Activated CD4-positive, CD25-positive, alpha-beta regulatory T cell treated with anti-CD3 and anti-CD28 coated beads, Interleukin-2, amount 50 U/mL, for 72 hours (primary cell): ENCODE measurements around the gene DMPK.

Source experiments
- DNase-seq: peaks from one replicate; pipeline ENCODE4 v3.0.0; 2021

The DMPK gene

GRCh38 chr19:45782162-45782691 is at the start of gene DMPK:
Gene DMPK (minus strand): TSS chr19:45782490. CDS start chr19:45782352, 138 bp downstream.
- no peak for DNase-seq

DNA sequence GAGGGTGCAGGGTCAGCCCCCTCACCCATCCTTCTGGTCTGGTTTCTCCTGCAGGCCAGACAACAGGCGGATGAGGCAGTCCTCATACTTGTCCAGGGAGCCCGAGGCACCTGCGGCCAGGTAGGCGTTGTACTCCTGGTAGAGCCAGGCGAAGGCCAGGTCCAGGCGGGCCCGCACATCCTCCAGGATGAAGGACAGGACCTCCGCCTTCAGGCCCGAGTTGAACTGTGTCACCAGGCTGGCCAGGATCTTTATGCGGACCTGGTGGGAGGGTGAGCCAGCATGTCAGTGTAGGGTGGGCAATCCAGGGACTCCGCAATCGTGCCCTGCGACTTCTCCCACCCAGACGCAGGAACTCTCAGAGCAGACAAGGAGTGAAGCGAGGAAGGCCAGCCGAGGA is 46.7 kb upstream of the DMPK start:
- no peak for DNase-seq

GRCh38 chr19:45828523-45828922 is 46.2 kb upstream of the DMPK start:
- no peak for DNase-seq

- no peak for DNase-seq
These were observed 45.3 kb upstream of the DMPK start for GRCh38 chr19:45827459-45828093.

DNA sequence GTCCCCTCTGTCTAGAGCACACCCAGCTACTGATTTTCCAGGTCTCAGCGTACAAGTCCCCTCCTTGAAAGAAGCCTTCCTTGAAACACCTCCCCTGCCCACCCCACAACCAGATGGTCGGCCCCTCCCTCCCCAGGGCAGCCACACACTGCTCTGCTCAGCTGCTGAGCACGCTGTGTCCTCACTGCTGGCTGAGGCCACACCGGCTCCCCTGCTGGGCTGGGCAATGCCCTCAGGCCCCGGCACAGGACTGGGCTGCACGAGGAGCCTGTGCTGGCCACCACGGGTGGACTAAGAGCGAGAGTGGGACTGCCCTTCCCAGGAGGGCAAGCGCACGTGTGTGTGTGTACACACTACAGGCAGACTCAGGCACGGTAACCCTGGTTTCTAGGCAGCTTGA is 44.6 kb upstream of the DMPK start:
- no peak for DNase-seq

- no peak for DNase-seq
These were observed 43.9 kb upstream of the DMPK start for GRCh38 chr19:45825917-45826893.

GRCh38 chr19:45825263-45825605 is 42.9 kb upstream of the DMPK start:
- DNase-seq: no peak

DNA sequence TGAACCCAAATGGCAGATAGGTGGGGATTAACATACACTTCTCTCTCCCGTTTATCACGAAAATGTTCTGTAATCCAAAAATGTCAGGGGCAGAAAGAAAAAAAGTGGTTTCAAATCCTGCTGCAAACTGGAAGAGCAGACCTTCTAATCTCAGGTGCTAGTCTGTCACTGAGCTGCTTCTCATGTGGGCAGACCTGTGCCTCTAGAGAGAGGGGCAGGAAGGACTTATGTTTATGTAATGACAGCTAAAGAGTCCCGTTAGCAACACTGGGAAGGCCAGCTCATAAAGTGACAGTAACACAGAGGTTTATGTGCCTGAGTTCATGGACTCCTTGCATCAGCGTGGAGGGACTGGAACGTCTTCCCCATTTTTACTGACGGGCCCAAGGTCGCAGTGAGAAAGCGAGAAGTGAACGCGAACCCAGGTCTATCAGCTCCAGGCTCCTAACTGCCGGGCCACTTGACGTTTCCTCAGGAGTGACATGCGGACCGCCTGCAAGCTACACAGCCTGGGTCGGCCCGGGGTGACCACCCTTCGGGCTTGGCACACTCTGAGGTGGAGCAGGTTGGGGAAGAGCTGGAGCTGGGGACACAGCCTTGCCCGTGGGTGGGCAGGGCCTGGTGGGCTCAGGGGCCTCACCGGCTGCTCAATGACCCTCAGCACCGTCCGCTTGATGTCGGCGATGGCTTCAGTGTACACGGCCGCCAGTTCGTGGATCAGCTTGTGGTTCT is 42.4 kb upstream of the DMPK start:
- no peak for DNase-seq

GRCh38 chr19:45824041-45824471 is 41.8 kb upstream of the DMPK start:
- no peak for DNase-seq

- no peak for DNase-seq
These were observed 40.9 kb upstream of the DMPK start for GRCh38 chr19:45823182-45823581.

DNA sequence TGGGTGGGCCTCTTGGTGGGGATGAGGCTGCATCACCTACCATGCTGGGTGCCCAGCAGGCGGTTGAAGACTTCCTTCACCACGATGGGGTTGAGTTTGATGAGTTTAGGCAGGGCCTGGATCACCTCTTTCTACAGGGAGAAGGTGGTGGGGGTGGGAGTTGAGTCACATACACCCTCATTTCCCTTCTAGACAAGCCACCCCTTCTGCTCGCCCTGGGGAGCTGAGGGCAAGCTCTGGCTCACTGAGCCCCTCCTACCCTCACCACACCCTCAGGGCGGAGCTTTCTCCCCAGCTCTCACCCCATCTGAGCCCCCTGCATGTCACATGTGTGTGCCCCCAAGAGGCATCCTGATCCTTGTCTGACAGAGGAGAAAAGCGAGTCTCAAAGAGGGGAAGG is 40.4 kb upstream of the DMPK start:
- DNase-seq: no peak

GRCh38 chr19:45821570-45821969 is 39.3 kb upstream of the DMPK start:
- DNase-seq: no peak

- no peak for DNase-seq
These were observed 38.8 kb upstream of the DMPK start for GRCh38 chr19:45821103-45821521.

- DNase-seq: no peak
These were observed 38.3 kb upstream of the DMPK start for GRCh38 chr19:45820413-45821102.

DNA sequence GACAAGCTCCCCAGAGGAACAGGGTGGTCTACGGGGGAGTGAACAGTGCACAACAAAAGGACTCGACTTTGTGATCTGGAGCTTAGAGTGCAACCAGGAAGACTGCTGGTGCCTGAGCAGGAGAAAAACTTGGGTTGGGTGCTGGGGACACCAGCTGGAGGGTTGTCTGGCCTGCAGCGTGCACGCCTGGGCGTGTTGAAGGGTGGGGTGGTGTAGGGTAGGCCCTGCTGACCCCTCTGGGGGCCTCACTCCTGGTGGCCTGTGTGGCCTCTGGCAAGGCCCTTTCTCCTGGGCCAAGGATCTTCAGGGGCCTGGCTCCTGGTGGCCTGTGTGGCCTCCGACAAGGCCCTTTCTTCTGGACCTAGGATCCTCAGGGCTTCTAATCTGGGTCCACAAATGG is 37.5 kb upstream of the DMPK start:
- no peak for DNase-seq

DNA sequence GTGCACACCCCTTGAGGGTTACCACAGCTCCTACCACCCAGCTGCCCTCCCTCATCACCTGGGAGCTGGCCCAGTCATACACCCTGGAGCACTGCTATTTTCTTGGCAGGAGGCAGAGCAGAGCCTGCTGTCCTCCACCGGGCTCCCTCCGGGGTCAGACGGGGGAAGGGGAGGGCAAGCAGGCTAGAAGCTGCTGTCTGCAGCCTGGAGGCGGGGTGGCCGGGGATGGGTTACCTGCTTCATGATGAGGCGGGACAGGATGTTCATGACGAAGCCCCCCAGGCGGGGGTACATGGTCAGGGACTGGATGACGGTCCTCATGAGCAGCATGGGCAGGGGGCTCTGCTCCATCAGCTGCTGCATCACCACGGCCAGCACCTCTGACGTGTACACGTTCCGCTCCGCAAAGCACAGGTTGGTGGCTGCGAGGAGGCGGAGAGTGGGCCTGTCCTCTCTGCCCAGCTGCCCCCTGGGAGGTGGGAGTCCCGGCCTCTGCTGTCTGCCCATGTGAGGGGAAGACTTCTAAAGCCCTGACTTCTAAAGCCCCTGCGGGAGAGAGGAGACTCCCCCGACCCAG is 35.5 kb upstream of the DMPK start:
- DNase-seq: no peak

GRCh38 chr19:45817010-45817724 is 34.9 kb upstream of the DMPK start:
- peak; percentile 97 for DNase-seq

- DNase-seq: no peak
These were observed 34.1 kb upstream of the DMPK start for GRCh38 chr19:45816236-45817009.

DNA sequence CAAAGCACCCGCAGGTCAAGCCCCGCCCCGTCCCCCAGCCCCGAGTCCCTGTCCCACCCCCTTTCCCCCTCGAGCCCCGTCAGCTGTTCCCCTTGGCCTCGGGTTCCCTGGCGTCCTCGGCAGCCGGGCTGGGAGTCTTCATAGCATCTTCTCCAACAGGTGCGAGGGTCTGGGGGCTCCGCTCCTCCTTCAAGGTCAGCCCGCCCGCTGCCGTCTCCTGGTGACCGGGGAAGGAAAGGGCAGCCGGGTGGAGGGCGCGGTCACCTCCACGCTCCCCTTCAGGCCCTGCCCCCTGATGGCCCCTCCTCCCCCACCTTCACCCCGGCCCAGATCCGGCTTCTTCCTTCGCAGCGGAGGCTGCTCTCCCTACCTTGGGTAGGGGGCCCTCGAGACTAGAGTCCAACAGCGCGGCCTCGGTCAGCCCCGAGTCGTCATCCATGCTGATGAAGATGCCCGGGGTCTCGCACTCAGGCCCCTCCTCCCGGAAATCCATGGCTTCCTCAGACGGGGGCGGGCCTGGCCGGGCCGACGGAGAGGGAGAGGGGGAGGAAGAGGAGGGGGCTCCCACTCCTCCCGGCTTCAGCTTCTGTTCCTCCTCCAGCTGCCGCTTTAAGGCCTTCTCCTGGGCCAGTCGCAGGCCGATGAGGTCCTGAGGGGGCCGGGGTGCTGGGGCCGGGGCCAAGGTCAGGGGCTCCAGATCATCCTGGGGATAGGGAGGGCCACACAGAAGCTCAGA is 33.4 kb upstream of the DMPK start:
- DNase-seq: no peak

DNA sequence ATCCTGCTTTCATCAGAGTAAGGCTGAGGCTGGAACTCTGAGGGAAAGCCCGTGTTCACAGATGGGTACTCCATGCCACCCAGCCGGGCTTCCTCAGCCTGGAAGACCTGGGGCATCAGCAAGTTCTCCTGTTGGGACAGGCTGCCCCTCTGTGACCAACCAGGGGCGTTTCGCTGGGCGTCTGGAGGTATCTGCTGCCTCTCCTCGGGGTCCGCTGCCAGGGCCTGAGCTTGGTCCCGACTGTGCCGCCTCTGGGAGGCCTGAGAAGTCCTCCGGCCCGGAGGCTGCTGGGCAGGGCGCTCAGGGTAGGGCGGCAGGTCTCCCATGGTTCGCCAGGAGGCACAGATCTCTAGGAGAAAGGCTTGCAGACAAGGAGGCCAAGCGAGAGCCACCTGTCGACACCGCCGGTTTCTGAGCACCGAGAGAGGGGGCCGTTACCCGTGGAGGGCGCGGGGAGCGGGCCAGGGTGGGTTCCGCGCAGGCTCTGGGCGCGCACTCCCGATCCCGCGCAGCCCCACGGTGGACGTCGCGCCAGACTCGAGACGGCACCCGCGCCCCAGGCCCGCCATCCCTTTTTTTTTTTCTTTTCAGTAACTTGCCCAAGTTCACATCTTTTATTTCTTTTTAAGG is 32.7 kb upstream of the DMPK start, which contains the start of gene RSPH6A:
TSS of gene RSPH6A (minus strand) at position 458 of the 630 bp plus-strand sequence. CDS start at position 326, 132 bp downstream.
- DNase-seq: no peak
